K562 (cell line): ENCODE measurements around the gene TFEB. TPM values are rescaled to one million over a fixed set of nuclear protein-coding genes. Genes with fewer than 3 reads are reported as not detected.
A peak's percentile ranks its signal among the peaks of the same experiment; 100 is the strongest.

Experiments used
- CLOCK ChIP-seq: fragments of 250-450 bp; sonication (Bioruptor Pico); IDR thresholded peaks from 2 replicates; pipeline ENCODE4 v1.4.0; 2020; ENCODE audit warnings: mild to moderate bottlenecking, moderate library complexity, borderline replicate concordance
- CREBBP ChIP-seq: IDR thresholded peaks from one replicate; pipeline ENCODE4 v1.6.1; 2012; ENCODE audit warnings: low read depth, mild to moderate bottlenecking, control low read depth, inconsistent platforms, low read length
- CSDE1 ChIP-seq, 2 experiments: fragments of 450-650 bp; IDR thresholded peaks; 2 replicates each; pipeline ENCODE4 v1.6.1; 2016; ENCODE audit warnings: mild to moderate bottlenecking in 1 of 2
- EP400 ChIP-seq: fragments of 450-650 bp; IDR thresholded peaks from 2 replicates; pipeline ENCODE4 v1.6.1; 2017; ENCODE audit warnings: antibody characterized with exemption, mild to moderate bottlenecking, moderate library complexity
- FOXA1 ChIP-seq: fragments of 450-650 bp; IDR thresholded peaks from 2 replicates; pipeline ENCODE4 v1.6.1; 2016; ENCODE audit warnings: mild to moderate bottlenecking, borderline replicate concordance
- HLTF ChIP-seq: fragments of 450-650 bp; IDR thresholded peaks from 2 replicates; pipeline ENCODE4 v1.6.1; 2016
- HMG20A ChIP-seq: fragments of 450-650 bp; formaldehyde crosslinking; conservative IDR thresholded peaks from 2 replicates; pipeline ENCODE4 v1.4.0; 2020; ENCODE audit warnings: mild to moderate bottlenecking, mixed read lengths
- HNRNPK ChIP-seq: fragments of 200-400 bp; formaldehyde crosslinking; IDR thresholded peaks from one replicate; pipeline ENCODE4 v1.6.1; 2018; ENCODE audit warnings: mild to moderate bottlenecking, low read depth, low read length; ENCODE audit not compliant: poor library complexity, severe bottlenecking
- KDM2B ChIP-seq: fragments of 250-450 bp; sonication (Bioruptor Pico); IDR thresholded peaks from 2 replicates; pipeline ENCODE4 v1.8.0; 2021; ENCODE audit warnings: mild to moderate bottlenecking, moderate library complexity
- KDM5B ChIP-seq: fragments of 200-600 bp; sonication (generic); IDR thresholded peaks from 2 replicates; pipeline ENCODE4 v1.6.1; 2012; ENCODE audit warnings: low read depth, mild to moderate bottlenecking, moderate library complexity, low read length, control low read depth, inconsistent platforms; ENCODE audit not compliant: insufficient replicate concordance
- MAZ ChIP-seq, 2 experiments: fragments of 450-650 bp in 1 of 2; sonication (generic) in 1 of 2; formaldehyde crosslinking; IDR thresholded peaks in 1 of 2; conservative IDR thresholded peaks in 1 of 2; 2 replicates each; pipeline versions ENCODE4 v1.4.0 to v1.5.0; 2020; ENCODE audit warnings: mild to moderate bottlenecking in 1 of 2, missing genetic modification reagents in 1 of 2
- MED1 ChIP-seq: sonication (generic); formaldehyde crosslinking; IDR thresholded peaks from 2 replicates; pipeline ENCODE4 v1.8.1; 2023; ENCODE audit warnings: missing genetic modification reagents, borderline replicate concordance
- NELFE ChIP-seq: IDR thresholded peaks from 2 replicates; pipeline ENCODE4 v1.6.1; 2011; ENCODE audit warnings: mild to moderate bottlenecking; ENCODE audit not compliant: insufficient read depth, insufficient read length
- PRPF4 ChIP-seq: fragments of 200-400 bp; formaldehyde crosslinking; IDR thresholded peaks from one replicate; pipeline ENCODE4 v1.6.1; 2017; ENCODE audit warnings: low read length, low read depth, mild to moderate bottlenecking; ENCODE audit not compliant: insufficient read depth, poor library complexity, severe bottlenecking
- PTRF ChIP-seq: fragments of 450-650 bp; IDR thresholded peaks from 2 replicates; pipeline ENCODE4 v1.6.1; 2016; ENCODE audit warnings: mild to moderate bottlenecking, missing genetic modification characterization, missing compliant biosample characterization
- RBFOX2 ChIP-seq: fragments of 200-400 bp; formaldehyde crosslinking; IDR thresholded peaks from 2 replicates; pipeline ENCODE4 v1.6.1; 2017; ENCODE audit warnings: low read depth, mild to moderate bottlenecking, low read length, moderate library complexity
- TAF1 ChIP-seq: IDR thresholded peaks from 2 replicates; pipeline ENCODE4 v1.6.1; 2011; ENCODE audit warnings: mild to moderate bottlenecking, low read length, moderate library complexity; ENCODE audit not compliant: insufficient read depth, control insufficient read depth, severe bottlenecking; ENCODE audit errors: extremely low read depth
- TSC22D4 ChIP-seq: fragments of 450-650 bp; IDR thresholded peaks from 2 replicates; pipeline ENCODE4 v1.6.1; 2016; ENCODE audit warnings: missing genetic modification characterization, missing biosample characterization, control low read depth
- U2AF1 ChIP-seq: fragments of 200-400 bp; formaldehyde crosslinking; optimal IDR thresholded peaks from 2 replicates; pipeline ENCODE3; 2017; ENCODE audit warnings: mild to moderate bottlenecking, low read depth, low read length, moderate library complexity
- ZNF507 ChIP-seq: conservative IDR thresholded peaks from 2 replicates; pipeline ENCODE4 v1.6.1; 2017; ENCODE audit warnings: missing genetic modification characterization, missing compliant biosample characterization
- polyA plus RNA-seq, 8 experiments: library from polyadenylated mRNA; depleted of rRNA in 4 of 8; stranded (reverse) in 5 of 8; unstranded in 3 of 8; fragments of >200 nt; fragmentation: Nextera tagmentation in 2 of 8; fragmentation: Illumina TruSeq in 1 of 8; extraction: Ambion mirVana in 2 of 8; extraction: Trizol in 1 of 8; gene quantifications; 2 replicates each; pipeline versions ENCODE4 v1.2.1 to v1.2.3, GENCODE V29; 2011 to 2014; ENCODE audit warnings: inconsistent platforms in 1 of 8, missing spikeins in 1 of 8
- total RNA-seq, 7 experiments: library from RNA; depleted of rRNA in 6 of 7; stranded (reverse); fragments of >200 nt in 6 of 7; fragmentation: Illumina TruSeq in 2 of 7; extraction: Trizol in 2 of 7; gene quantifications; 2 replicates each; pipeline versions ENCODE4 v1.2.1 to v1.2.3, GENCODE V29; 2011 to 2021; ENCODE audit warnings: low replicate concordance in 1 of 7
- TF ChIP-seq, protein P1 (sequence below): sonication (generic); formaldehyde crosslinking; IDR thresholded peaks from 2 replicates; pipeline ENCODE4 v1.8.0; 2022; ENCODE audit warnings: mild to moderate bottlenecking, missing genetic modification reagents

Gene TFEB
- total and polyA plus RNA-seq, 9 of the 15 experiments (the other 6 are each of a cell fraction or from before 2014, with no cell fraction given), result 0.04 to 4.7 (median 2.0) TPM

GRCh38 chr6:41734666-41735426, 562 bp downstream of the TFEB start (continued):
- no peak for TF ChIP-seq PTRF (tag)
- no peak for TF ChIP-seq TSC22D4
- no peak for TF ChIP-seq CLOCK
- no peak for TF ChIP-seq HNRNPK
- peak; percentile 55; the same call in 1 of the 2 replicates for TF ChIP-seq KDM2B (CRISPR knock-in tag)
- TF ChIP-seq HLTF, result no peak
- TF ChIP-seq ZNF507 (tag), result no peak
- TF ChIP-seq, protein P1, sequence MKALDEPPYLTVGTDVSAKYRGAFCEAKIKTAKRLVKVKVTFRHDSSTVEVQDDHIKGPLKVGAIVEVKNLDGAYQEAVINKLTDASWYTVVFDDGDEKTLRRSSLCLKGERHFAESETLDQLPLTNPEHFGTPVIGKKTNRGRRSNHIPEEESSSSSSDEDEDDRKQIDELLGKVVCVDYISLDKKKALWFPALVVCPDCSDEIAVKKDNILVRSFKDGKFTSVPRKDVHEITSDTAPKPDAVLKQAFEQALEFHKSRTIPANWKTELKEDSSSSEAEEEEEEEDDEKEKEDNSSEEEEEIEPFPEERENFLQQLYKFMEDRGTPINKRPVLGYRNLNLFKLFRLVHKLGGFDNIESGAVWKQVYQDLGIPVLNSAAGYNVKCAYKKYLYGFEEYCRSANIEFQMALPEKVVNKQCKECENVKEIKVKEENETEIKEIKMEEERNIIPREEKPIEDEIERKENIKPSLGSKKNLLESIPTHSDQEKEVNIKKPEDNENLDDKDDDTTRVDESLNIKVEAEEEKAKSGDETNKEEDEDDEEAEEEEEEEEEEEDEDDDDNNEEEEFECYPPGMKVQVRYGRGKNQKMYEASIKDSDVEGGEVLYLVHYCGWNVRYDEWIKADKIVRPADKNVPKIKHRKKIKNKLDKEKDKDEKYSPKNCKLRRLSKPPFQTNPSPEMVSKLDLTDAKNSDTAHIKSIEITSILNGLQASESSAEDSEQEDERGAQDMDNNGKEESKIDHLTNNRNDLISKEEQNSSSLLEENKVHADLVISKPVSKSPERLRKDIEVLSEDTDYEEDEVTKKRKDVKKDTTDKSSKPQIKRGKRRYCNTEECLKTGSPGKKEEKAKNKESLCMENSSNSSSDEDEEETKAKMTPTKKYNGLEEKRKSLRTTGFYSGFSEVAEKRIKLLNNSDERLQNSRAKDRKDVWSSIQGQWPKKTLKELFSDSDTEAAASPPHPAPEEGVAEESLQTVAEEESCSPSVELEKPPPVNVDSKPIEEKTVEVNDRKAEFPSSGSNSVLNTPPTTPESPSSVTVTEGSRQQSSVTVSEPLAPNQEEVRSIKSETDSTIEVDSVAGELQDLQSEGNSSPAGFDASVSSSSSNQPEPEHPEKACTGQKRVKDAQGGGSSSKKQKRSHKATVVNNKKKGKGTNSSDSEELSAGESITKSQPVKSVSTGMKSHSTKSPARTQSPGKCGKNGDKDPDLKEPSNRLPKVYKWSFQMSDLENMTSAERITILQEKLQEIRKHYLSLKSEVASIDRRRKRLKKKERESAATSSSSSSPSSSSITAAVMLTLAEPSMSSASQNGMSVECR, result 0 out of 2 replicates have a peak, but pooled peaks have one; percentile 7
- no peak for TF ChIP-seq NELFE
- TF ChIP-seq PRPF4, result no peak
- TF ChIP-seq CSDE1 (IDR thresholded peaks at IDR 0.05), result no peak
- no peak for TF ChIP-seq EP400
- TF ChIP-seq HMG20A (CRISPR knock-in tag), result no peak
- no peak for TF ChIP-seq FOXA1
- no peak for TF ChIP-seq U2AF1
- peak; percentile 12 for TF ChIP-seq KDM5B
- TF ChIP-seq MED1 (CRISPR knock-in tag), result no peak
- peak in 1 of 2 experiments; percentile 57; a peak in 2 of 4 replicates for TF ChIP-seq MAZ (CRISPR knock-in tag; conservative IDR thresholded peaks at IDR 0.05 in 1 of 2, IDR thresholded peaks at IDR 0.05 in 1 of 2)
- TF ChIP-seq CREBBP, result no peak
- TF ChIP-seq TAF1, result no peak
- peak; percentile 61 for TF ChIP-seq RBFOX2
